HG03558 (cell line): ENCODE measurements around the gene LPP.
A peak's percentile ranks its signal among the peaks of the same experiment; 100 is the strongest.
"Not testable (repeated sequence)": the region's sequence is repeated elsewhere in the genome, so short reads cannot be mapped to it uniquely, and the experiment has no call there.

ENCODE experiments used
- ATAC-seq: cut with Tn5 transposase; IDR thresholded peaks from one replicate; pipeline ENCODE4 v1.9.1; 2021; ENCODE audit warnings: moderate number of reproducible peaks; ENCODE audit not compliant: unreplicated experiment; ENCODE audit errors: extremely low read depth

LPP gene

DNA sequence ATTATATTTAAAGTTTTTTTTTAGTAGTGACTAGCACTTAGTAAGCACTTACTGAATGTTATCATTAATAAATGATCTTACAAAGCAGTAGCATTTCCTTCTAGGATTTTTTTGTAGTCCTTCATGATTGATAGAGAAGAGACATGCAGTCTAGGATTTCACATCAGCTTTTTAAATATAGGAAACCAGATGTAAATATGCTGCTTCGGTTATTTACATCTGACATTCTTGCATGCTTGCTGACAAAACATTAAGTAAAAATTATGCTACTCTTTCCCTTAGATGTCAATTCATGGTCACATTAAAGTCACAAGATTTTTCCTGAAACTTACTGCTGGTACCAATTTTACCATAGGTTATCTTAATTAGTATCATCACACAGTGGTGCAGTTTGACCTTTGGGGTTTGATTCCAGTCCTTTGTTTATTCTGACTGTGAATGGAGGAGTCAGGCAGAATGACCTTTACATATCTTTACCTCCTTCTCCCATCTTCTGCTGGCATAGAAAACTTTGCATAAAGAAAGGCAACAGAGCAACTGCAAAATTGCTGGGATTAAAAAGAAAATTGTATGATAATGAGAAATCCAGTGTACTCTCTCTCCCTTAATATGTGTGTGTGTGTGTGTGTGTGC lies 286.5 kb downstream of the LPP start:
- no peak for ATAC-seq

DNA sequence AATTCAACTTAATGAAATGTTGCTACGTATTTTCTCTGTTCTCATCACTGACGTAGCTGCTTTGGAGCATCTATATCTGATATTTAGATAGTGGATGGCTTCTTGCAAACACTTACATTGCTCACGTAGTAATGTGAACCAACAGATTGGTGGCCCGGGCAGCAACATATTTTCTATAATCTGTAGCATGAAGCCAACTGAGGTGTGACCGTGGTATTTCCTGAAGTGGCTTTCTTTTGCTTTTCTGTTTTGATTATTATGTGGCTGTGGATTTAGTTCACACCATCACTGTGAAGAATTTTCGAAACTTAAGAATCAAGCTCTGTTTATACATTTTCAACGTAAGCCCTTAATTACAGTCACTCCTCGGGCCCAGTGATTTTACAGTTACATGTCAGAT lies 288.5 kb downstream of the LPP start:
- no peak for ATAC-seq

DNA sequence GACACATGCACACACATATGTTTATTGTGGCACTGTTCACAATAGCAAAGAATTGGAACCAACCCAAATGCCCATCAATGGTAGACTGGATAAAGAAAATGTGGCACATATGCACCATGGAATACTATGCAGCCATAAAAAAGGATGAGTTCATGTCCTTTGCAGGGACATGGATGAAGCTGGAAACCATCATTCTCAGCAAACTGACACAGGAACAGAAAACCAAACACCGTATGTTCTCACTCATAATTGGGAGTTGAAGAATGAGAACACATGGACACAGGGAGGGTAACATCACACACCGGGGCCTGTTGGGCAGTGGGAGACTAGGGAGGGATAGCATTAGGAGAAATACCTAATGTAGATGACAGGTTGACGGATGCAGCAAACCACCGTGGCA lies 291.2 kb downstream of the LPP start:
- not testable (repeated sequence) for ATAC-seq

DNA sequence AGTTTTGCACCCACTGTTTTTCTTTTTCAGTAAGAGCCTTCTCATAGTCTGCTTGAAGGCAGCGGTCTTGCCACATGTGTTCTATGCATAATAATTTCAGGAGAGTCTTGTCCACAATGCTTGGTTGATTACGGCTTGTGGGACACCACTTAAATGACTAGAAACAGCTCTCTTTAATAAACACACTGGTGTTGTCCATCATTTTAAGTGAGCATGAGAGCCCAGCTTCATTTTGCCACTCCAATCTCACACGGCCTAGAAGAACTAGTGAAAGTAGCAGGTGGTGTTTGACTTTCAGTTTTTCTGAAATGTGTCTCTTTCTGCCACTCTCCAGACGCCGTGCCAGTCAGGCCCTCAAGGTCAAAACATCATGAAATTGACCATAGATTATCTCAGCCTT lies 292.1 kb downstream of the LPP start:
- peak; percentile 40 for ATAC-seq

DNA sequence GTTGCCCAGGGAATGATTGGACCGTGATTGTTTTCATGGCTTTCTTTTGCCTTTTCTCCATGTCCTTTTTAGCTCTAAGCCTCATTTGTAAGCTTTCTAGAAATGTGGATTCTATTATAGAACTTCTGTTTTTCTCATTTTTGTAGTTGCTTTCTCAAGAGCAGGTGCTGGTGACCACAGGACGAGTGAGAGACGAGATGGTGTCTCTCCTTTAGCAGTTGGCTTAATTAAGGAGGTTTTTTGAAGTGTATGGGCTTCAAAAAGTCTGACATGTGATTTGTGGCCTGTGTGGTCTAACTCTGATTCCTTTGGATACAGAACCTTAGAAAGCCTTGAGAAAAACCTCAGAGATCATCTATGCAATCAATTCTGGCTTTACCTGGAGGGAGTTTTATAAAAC lies 292.8 kb downstream of the LPP start:
- ATAC-seq = no peak

DNA sequence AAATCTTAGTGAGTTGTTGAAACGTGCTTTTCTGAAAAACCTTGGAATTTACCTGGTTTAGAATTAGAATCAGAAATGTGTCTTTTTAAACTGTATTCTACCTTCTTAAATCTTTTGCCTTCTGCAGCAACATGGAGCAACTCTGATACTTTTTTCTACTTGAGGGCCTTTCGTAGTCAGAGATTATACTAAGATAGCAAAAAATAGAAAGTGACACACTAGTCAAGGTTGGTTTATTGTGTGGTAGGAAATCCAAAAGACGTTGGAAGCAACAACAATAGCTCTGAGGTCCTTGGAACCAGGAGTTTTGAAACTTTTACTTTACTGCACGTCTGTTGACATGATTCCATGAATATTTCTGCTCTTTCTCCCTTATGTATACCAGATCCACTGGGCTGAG lies 294.9 kb downstream of the LPP start:
- no peak for ATAC-seq

DNA sequence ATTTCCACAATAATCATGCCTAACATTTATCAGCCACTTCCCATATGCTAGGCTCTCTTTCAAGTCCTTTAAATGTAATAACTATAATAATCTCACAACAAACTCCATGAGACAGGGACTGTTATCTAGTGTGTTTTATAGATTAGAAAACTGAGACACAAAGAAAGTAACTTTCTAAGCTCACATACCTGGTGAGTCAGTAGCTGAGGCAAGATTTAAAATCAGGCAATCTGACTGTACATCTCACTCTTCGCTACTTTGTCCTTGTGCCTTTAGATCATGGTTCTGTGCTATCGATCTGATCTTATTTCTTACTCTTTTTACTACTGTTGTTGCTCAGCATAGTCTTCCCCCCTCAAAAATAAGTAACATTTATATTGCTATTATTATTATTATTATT lies 295.5 kb downstream of the LPP start:
- no peak for ATAC-seq

DNA sequence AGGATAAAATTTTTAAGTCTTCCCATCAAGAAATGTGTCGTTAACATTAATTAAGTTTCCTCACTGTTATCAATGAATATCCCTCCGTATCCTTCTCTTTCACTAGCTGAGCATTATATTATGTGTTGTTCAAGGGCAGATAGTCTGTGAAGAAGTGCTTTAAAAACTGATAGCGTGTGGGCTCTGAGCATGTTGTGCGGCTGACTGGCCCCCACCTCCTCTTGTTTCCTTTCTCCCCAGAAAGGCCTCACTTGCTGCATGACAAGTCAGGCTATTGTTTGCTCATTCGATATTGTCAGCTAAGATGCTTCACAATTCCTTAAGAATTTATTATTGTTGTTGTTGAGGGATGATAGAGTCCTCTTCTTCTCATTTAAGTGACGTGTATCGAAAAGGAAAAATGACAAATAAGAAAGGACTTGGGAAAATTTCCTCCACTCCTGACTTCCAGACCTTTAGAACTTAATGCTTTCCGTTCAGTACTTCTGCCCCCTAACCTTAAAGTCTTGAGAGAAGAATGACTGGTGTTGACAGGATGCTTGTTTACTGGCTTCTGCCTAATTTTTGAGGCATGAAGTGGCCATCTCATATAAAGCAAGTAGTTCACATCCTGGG lies 298.3 kb downstream of the LPP start:
- ATAC-seq = no peak

DNA sequence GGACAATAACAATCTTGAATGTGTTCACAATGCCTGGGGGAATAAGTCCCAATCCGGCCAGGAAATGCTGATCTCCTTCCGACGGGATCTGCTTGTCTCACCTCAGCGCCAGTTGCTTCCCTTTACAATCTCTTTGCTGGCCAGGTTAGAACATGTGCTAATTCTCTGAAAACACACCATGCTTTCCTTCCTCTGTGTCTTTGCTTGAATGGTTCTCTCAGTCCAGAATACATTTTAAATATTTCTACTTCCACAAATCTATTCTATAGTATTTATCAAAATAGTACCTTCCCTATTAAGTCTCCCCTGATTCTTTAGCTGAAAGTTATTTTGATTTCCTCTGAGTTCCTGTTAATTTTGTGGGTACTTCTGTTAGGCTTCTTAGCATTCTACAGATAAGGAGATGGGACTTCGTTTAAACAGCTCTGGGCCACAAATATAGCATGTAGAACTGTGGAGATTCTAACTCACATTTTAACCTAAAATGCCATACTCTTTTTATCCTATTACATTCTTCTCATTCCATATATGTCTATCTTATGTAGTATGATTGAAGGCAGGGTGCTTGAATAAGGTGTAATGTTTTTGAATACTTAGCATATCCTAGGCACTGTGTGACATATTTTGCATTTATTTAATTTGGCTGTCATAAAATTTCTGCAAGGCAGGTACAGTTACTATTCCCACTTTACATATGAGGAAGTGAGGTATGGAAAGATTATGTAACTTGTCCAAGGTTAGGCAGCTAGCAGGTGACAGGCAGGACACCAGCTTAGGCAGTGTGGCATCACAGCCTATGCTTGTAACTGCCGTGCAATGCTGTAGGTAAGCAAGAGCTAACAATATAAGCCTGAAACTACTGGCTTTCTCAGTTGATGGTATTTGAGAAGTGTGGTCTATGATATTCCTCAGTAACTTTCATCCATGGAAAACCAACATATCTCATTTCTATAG lies 299.8 kb downstream of the LPP start:
- ATAC-seq = no peak

DNA sequence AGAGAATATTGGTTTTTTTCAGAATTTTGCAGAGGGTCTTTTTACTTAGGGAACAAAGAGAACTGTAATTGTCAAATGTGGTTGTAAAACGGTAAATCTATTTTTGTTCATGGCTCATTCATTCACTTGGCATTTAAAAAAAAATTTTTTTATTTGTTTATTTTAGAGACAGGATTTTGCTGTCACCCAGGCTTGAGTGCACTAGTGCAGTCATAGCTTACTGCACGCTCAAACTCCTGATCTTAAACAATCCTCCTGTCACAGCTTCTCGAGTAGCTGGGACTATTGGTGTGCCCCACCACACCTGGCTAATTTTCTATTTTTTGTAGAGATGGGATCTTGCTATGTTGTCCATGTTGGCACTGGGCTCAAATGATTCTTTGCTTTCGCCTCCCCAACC lies 301.8 kb downstream of the LPP start:
- no peak for ATAC-seq

DNA sequence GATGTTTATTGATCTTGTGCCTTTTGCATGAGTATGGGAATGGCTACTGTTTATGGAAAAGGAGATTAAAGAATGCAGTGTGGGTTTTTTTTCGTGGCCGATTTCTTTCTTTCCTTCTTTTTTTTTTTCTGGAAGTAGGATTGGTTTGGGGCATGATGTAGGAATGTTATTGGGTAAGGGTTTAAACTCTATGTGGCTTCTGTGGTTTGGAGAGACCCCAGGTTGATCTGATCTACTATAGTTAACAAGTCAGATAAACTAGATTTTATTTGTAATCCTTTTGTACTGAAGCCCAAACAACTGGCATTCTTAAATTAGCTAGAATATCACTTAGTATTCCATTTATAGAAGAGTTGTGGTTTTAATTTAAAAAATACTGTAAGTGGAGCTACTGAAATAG lies 304.8 kb downstream of the LPP start:
- no peak for ATAC-seq

DNA sequence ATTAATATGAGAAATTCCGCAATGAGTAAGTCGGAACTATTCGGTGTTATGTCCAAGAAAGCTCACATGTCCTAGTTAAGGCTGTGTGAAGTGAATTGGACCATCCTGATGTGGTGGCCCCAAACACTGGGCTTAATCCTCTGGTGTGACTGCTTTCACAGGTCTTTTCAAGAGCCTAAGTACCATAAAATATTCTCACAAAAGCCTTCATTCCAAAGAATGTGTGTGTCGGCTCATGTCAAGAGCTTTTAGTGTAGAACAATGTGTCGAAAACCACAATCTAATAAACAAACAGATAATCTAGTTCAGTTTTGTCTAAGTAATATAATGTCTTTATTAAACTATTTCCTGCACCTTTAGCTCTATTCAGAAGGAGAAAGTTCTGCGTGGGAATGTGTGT lies 311.4 kb downstream of the LPP start:
- no peak for ATAC-seq

DNA sequence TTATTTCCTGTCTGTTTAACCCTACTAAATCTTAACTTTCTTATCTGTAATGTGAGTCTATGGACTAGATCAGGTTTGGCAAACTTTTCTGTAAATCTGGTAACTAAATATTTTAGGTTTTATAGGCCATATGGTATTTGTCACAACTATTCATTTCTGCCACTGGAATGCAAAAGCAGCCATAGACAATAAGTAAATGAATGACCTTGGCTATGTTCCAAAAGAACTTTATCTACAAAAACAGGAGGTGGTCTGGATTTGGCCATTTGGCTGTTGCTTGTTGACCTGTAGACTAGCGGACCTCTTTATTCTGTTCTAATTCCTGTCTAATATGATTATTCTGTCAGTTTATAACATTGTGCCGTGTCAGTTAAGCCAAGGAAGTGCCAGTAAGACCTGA lies 314.2 kb downstream of the LPP start:
- ATAC-seq = no peak

DNA sequence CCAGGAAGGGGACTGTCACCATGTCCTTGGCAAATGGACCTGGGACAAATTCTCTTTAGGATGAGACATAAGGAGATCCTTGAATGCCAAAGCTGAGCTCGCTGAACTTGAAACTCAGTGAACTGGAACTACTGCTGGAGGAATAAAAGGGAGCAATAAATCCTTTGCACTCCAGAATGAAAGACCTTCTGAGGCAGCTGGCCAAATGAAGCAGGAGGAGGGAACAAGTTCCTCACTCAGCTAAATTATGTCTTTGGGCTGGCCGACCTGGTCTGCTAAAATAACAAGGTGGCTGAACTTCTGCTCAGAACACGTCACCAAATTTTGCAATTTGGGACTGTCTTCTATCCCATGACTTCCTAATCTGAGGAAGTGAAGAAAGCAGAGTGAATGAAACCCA lies 314.7 kb downstream of the LPP start:
- ATAC-seq = no peak

DNA sequence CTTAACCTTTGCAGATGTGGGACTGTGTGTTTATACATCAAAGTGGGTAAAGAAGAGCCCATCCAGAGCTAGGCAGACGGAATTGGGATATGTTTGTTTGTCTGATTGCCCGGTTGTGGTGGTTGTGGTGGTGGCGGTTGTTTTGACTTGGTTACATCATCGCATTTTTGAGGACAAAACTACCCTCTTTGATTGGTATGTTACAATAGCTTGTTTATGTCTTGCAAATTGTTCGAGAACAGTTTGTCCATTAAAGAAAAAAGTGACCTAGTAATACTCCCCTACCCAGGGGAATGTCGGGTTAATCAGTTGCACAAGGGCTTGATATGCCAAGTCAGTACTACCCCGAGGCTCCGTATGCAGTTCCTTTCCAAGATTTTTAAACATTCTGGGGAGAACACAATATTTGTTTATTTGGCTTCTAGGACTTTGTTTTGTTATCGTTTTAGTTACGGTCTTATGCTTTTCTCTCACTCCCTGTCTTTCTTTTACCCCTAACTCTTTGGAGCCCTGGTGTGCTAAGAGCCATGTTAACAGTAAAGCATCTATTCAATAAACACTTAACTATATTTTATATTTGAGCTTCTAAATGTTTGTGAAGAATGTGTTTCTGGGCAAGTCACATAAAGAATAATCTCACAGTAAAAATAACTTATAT lies 315.4 kb downstream of the LPP start:
- no peak for ATAC-seq

DNA sequence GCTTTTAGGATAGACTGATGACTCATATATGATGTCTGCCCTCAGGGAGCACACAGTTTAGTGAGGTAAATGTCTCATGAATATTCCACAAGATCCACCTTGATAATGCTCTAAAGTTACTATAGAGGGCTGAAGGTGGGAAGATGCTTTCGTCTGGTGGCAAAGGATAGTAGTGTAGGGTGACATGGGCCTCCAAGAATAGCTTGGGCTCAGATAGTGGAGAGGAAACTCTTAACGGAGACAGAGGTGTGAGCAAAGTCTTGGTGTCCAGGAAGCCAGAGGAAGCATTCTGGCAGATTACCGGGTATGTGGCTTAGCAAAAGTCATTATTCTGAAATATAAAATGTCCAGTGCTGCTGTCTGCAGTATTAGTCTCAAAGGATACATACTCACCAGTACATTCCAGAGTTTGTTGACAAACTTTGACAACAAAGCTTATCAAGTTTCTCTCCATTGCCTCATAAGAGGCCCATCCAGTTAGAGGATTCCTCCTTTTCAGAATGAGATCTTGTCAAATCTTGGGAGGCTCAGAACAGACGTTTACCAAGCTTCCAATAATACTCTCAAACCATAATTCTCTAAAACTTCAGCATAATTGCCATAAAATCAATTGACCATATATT lies 316.7 kb downstream of the LPP start:
- ATAC-seq = no peak

DNA sequence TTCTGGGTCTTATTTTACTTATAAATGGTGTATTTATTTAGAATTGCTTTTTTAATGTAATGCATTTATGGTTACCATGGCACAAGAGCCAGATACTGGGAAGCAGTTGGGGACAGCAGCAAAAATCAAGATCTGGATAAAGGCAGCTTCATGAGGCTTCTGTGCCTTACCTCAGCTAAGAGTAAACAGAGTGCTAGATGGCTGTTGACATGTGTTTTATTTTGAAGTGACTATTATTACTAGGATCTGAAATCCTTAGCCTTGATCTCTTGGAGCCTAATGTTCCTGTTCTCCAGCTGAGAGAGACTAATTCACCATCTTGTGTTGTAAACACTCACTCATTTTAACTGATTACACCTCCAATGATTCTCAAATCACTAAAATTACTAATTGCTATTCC lies 317.8 kb downstream of the LPP start:
- ATAC-seq = no peak

DNA sequence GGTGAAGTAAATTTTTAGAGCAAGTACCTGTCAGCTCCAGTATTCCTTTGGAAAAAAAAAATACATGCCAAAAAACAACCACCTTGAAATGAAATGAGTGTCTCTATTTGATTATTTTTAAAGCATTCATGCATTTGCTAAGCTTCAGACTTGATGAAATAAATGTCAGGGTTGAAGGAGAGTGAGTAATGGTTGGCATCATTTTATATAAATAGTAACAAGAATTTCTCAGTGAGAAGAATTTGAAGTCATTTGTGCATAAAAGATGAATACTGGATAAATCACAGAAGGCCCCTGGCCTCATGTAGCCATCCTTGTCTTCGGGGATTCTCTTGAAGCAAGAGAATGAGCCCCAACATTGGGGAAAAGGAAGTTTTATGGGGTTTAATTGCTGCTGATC lies 318.4 kb downstream of the LPP start:
- no peak for ATAC-seq

DNA sequence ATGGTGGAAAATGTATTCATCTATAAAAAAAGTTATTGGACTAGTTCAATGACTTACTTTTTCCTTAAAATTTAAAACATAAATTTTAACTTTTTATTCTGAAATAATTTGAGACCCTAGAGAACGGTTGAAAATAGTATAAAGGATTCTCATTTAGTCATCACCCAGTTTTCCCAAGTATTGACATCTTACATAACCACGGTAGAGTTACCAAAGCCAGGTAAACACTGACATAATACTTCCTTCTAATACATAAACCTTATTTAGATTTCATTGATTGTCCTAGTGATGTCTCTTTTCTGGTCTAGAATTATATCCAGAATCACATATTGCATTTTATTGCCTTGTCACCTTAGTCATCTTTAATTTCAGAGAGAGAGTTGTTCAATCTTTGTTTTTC lies 319.1 kb downstream of the LPP start:
- ATAC-seq = no peak

DNA sequence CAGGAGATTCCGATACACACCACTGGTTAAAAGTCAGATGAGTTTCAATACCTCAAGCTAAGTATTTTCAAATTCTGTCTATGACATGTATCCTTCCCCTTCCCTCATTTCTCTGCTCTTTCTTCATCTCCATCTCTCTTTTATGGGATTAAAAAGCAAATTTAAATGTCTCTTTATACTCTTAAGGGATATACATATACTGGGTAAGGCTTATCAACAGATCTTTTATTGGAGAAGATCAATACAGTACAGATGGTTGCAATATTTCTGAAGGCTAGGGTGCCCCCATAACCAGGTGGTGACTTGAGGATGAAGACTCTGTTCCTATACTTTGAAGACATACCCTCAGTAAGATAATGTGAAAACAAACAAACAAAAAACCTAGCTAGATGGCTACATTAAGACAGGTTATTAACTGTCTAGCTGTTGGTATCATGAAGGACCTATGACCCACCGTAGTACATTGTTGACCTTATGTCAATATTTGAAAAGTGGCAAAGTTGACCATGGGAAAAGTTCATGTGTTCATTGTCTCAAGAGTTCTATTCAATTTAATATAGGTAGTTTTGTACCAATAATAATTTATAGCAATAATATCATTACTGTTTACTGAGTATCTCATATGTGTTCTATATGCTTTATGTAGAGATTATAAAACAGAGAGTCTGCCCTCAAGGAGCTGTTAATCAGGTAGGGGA lies 319.8 kb downstream of the LPP start:
- ATAC-seq = no peak
